Kidney capillary endothelial cell (primary cell): Measurements from ENCODE around the gene CCDC116.
"Not testable (repeated sequence)": the region's sequence is repeated elsewhere in the genome, so short reads cannot be mapped to it uniquely, and the experiment has no call there.

Experiments used
- DNase-seq: peaks from one replicate; pipeline ENCODE4 v3.0.0-alpha.2; 2018; ENCODE audit warnings: low spot score

Gene CCDC116

GRCh38 chr22:21609556-21610157 lies 22.9 kb upstream of the CCDC116 start:
- not testable (repeated sequence) for DNase-seq

DNA sequence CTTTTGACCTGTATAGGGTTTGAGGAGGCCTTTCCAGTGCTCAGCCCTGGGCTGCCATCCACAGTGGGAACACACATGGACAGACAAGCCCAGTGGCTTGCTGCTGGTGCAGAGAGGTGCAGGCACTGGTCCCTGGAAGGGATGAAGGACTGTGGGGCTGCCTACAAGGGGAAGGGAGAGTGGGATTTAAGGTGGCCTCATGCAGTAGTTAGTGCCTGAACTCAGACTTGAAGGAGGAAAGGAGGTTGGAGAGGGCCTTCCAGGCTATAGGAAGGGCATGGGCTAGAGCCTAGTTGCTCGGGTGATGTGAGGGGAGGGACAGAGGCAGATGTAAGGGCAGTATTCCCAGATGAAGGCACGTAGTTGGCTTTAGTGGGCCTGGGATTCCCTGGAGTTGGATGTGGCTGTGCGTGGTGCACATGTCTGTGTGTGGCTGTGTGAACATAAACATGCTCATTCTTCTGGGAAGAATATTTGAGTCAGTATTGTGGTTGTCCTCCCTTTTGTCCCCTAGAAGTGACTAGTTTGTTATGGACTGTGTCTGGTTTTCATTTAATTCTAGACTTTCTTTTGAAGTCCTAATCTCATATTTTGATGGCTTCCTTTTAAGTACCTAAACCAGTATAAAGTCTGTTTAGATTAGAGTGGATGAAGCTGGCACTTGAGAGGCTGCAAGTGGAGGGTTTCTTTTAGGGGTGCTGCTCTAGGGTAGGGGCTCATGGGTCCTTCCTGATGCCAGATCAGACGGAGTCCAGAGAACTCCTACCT lies 21.2 kb upstream of the CCDC116 start:
- DNase-seq, result no peak

DNA sequence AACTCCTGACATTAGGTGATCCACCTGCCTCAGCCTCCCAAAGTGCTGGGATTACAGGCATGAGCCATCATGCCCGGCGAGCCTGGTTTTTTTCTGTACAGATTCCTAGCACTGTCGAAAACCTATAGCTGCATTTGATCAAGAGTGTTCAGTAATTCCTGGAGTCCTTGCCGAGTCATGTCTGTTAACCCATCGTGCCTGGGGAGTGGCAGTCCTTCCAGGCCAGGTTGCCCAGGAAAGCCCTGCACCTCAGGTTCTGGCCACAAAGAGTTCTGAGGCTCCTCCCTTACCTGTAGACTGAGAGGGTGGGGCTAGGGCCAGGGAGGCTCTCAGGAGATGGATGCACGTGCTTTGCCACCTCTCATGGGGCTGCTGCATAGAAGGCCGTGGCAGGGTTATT lies 19.7 kb upstream of the CCDC116 start:
- DNase-seq, result no peak

DNA sequence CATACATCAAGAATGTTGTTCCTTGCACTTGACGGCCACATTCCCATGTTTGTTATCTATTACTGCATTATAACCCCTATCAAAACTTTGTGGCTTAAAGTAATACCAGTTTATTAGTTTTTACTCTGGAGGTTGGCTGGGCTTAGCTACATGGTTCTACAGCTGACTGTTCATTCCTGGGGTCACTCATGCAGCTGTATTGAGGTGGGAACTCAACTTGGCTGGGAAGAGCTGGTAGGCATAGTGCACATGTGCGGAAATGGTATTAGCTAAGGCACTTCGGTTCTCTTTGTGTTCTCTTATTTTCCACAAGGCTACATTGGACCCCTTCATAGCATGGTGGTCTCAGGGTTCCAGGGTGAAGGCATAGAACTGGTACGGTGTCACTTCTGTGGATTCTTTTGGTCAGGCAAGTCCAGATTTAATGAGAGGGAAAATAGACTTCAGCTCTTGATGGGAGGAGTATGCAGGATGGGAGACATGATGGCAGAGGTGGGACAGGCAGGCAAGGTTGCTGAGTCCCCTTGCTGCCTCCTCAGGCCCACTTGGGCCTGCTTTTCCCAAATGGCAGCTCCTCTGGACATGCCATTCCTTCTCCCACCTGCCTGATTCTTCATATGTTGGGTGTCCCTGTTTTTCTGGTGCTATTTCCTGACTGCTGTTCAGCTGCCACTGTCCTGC lies 18.9 kb upstream of the CCDC116 start:
- no peak for DNase-seq

DNA sequence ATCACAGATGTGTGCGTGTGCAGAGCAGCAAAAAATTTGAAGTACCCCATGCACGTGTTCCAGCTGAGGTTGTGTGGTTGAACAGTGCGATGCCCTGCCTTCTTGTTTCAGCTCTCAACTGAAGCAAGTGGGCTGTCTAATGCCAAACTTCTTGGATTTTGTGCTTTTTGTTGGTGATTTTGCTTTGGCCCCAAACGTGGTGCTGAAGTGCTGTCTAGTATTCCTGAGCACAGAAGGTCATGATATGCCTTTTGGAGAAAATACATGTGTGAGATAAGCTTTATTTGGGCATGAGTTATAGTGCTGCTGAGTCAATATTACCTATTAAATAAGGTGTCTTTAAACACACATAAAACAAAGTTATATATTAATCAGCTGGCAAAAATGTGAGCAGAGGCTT lies 16.8 kb upstream of the CCDC116 start:
- DNase-seq, result no peak

GRCh38 chr22:21617337-21617736 lies 15.2 kb upstream of the CCDC116 start:
- not testable (repeated sequence) for DNase-seq

GRCh38 chr22:21621025-21621424 lies 11.5 kb upstream of the CCDC116 start:
- DNase-seq, result no peak

DNA sequence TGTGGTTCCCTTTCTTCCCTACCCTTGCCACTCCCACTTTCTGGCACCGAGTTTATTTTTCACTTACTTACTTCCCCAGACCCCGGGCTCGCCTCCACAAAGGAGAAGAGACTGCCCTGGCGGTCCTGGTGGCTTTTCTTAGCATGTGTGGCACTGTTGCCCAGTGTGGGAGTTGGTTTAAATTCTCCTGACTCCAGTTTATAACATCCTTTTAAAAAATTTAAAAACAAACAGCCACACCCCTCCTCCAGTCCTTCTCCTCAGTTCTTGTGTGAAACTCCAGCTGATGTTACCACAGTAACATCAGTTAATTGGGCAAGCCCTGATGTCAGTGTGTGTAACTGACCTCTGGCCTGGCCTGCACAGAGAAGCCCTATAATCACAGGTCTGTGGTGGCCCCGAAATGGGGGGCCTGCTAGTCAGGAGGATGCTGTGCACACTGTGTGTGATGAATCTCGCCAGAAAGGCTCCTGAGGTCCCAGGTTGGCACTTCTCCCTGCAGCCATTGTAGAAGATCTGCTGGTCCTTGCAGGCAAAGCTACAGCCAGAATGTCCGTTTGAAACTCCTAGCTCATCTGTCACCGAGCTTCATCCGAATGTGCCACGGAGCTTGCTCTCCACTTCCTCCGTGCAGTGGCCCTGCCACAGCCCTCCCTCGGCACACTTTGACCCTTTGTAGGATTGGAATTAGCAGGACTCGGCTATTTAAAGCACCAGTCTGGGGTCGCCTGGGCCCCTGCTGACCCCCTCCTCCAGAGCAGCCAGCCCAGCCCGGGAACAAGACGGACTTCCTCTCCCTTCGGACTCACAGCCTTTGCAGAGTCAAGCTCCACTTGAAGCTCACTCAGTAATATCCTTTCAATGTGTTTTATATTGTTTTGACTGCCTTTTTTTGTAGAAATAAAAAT lies 10.3 kb upstream of the CCDC116 start:
- no peak for DNase-seq

GRCh38 chr22:21622919-21623647 lies 9.5 kb upstream of the CCDC116 start:
- no peak for DNase-seq

DNA sequence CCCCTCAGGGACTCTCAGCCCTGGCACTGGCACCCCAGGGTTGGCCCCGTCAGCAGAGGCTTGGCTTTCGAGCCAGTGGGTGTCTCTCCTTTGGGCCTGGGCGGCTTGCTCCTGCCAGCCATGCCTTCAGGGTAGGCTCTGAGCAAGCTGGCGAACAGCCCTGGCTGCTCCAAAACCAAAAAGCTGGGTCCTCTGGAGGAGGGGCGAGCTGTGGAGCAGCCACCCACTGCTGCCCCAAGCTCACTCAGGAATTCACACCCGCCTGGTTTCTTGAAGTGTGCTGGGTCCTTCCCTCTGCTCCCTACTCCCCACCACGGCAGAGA lies 9.0 kb upstream of the CCDC116 start:
- DNase-seq, result no peak

- DNase-seq, result no peak
Observed at GRCh38 chr22:21624120-21624879, 8.3 kb upstream of the CCDC116 start.

GRCh38 chr22:21624880-21625791 lies 7.4 kb upstream of the CCDC116 start:
- DNase-seq, result no peak

GRCh38 chr22:21626073-21626734 lies 6.4 kb upstream of the CCDC116 start:
- DNase-seq, result no peak

DNA sequence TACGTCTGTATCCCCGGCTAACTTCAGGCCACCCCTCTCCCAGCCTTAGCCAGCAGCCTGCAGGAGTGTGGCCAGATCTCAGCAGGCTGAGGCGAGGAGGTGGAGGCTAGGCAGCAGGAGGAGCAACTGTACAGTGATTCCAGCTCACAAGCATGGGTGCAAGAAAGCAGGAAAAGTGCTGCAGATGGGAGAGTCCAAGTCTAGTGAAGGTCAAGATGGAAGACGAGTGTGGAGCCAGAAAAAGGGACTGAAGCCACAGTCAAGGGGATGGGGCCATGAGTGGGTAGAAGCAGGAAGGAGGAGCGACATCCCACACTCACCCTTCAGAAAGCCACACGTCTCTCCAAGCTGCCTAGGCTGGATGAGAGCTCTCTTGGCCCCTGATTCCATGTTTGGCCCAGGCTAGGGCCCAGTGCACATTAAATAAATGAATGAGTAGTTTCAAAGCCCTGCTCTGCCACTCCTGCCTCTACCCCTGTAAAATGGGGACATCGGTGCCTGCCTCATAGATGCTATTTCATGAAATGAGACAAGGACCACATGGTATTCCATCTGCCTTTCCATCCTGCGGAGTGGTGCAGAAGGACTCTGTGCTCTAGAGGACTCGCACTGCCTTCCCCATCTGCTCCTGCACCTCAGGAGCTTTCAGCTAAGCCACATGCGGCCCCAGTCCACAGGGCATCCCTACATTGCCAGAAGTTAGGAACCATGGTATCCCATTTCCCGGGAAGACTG lies 5.7 kb upstream of the CCDC116 start:
- no peak for DNase-seq

GRCh38 chr22:21628386-21629254 lies 3.9 kb upstream of the CCDC116 start:
- DNase-seq, result no peak

DNA sequence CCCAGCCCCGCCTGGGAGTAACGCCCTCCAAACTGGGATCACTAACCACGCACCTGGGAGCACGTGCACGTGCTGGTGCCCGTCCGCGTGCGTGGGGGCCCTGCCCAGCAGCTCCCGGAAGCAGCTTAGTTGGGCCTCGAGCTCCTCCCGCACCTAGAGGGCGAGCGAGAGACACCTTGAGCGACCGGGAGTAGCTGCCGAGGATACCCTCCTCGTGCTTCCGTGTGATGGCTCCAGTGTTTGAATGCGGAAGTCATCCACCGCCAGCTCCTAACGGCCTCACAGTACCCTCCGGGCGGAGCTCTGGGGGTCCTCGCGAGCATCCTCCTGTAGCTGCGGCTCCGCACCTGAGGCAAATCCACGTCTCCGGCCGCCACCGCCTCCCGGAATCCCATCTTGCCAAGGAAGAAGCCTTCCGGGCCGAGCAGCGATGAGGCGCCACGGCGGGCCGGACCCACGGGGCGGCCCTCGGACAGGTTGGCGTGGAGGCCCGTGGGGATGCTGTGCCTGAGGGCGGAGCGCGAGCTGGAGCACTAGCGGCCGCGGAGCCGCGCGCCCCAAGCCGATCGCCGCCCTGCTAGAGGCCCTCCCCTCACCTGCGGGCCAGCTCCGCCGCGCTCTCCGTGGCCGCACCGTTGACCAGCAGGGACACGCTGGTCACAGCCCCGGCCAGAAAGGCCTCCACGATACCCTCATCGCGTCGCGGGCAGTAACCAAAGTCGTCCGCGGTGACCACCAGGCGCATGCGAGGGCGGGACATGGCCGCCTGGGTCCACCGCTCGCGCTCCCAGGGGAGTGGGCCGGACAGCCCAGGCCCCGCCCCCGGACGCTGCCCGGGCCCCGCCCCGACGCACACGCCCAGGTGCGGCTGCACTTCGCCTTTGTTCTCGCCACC lies 3.1 kb upstream of the CCDC116 start, which contains the start of gene YDJC:
Gene YDJC (minus strand): TSS at position 768 of the 895 bp plus-strand sequence. CDS start 8 bp downstream, at position 760.
- peak; percentile 90 for DNase-seq
